Cardiac muscle cell (in vitro differentiated cells and primary cell): Measurements from ENCODE around the gene GDF10. TPM values are rescaled to one million over a fixed set of nuclear protein-coding genes. Genes with fewer than 3 reads are reported as not detected.

Experiments
- DNase-seq, 2 donors: peaks; one replicate each; pipeline versions ENCODE4 v3.0.0 to v3.0.0-alpha.2; 2010 to 2017; ENCODE audit warnings: low read depth in 1 of 2, low spot score in 1 of 2
- H3K27ac ChIP-seq: fragments of 200-600 bp; sonication (generic); 2 replicates; pipeline ENCODE4 v1.5.1; 2016
- H3K27me3 ChIP-seq: fragments of 200-600 bp; sonication (generic); 2 replicates; pipeline ENCODE4 v1.6.0; 2016; ENCODE audit warnings: control low read depth
- H3K36me3 ChIP-seq: fragments of 200-600 bp; sonication (generic); 2 replicates; pipeline ENCODE4 v1.5.1; 2016; ENCODE audit warnings: control low read depth
- H3K4me1 ChIP-seq: fragments of 200-600 bp; sonication (generic); 2 replicates; pipeline ENCODE4 v1.8.1; 2017; ENCODE audit warnings: low read depth, mild to moderate bottlenecking, mixed run types
- H3K4me3 ChIP-seq: fragments of 200-600 bp; sonication (generic); 2 replicates; pipeline ENCODE4 v1.5.1; 2016; ENCODE audit warnings: mild to moderate bottlenecking
- H3K9me3 ChIP-seq: fragments of 200-600 bp; sonication (generic); 2 replicates; pipeline ENCODE4 v1.5.1; 2017; ENCODE audit warnings: low read depth, mild to moderate bottlenecking, control low read depth
- polyA plus RNA-seq: library from polyadenylated mRNA; unstranded; fragments of >200 nt; fragmentation: Nextera tagmentation; extraction: Ambion mirVana; gene quantifications from 2 replicates; pipeline ENCODE4 v1.2.1, GENCODE V29; 2016
- total RNA-seq: library from RNA; depleted of rRNA; stranded (reverse); fragments of >200 nt; gene quantifications from 2 replicates; pipeline ENCODE4 v1.2.3, GENCODE V29; 2016
- TF ChIP-seq, protein P1 (sequence below): IDR thresholded peaks from 2 replicates; pipeline ENCODE4 v1.5.1; 2012; ENCODE audit warnings: low read depth, mild to moderate bottlenecking, low read length

Gene GDF10
- total and polyA plus RNA-seq, 2 experiments from 2014 or later = 3.8 to 4.0 TPM

DNA sequence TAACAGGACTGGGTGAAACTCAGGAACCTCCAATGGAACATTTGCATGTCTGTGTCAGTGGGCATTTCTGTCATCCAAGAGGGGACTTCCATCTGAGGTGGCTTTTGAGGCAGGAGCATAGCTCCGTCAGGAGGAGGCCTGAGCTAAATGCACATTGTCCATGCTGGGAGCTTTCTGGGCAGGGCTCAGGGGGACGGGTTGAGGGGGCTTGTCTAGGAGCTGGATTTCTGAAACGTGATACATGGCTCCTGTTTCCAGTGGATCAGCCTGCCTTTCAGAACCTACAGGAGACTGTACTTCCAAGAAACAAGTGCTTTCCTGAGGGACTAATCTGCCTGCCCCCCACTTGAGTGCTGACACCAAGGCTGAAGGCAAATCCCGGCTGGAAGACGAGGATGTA, 40.5 kb upstream of the GDF10 start:
- DNase-seq = no peak
- no peaks in the 10 kb centered on the region for H3K36me3 ChIP-seq
- H3K9me3 ChIP-seq = no peaks in the 10 kb centered on the region
- no peak overlapping the region for H3K4me3 ChIP-seq
- peaks cover 21% of the 10 kb centered on the region for H3K4me1 ChIP-seq
- H3K27me3 ChIP-seq = no peaks in the 10 kb centered on the region
- no peak overlapping the region for H3K27ac ChIP-seq
- TF ChIP-seq, protein P1, sequence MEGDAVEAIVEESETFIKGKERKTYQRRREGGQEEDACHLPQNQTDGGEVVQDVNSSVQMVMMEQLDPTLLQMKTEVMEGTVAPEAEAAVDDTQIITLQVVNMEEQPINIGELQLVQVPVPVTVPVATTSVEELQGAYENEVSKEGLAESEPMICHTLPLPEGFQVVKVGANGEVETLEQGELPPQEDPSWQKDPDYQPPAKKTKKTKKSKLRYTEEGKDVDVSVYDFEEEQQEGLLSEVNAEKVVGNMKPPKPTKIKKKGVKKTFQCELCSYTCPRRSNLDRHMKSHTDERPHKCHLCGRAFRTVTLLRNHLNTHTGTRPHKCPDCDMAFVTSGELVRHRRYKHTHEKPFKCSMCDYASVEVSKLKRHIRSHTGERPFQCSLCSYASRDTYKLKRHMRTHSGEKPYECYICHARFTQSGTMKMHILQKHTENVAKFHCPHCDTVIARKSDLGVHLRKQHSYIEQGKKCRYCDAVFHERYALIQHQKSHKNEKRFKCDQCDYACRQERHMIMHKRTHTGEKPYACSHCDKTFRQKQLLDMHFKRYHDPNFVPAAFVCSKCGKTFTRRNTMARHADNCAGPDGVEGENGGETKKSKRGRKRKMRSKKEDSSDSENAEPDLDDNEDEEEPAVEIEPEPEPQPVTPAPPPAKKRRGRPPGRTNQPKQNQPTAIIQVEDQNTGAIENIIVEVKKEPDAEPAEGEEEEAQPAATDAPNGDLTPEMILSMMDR = no peak

DNA sequence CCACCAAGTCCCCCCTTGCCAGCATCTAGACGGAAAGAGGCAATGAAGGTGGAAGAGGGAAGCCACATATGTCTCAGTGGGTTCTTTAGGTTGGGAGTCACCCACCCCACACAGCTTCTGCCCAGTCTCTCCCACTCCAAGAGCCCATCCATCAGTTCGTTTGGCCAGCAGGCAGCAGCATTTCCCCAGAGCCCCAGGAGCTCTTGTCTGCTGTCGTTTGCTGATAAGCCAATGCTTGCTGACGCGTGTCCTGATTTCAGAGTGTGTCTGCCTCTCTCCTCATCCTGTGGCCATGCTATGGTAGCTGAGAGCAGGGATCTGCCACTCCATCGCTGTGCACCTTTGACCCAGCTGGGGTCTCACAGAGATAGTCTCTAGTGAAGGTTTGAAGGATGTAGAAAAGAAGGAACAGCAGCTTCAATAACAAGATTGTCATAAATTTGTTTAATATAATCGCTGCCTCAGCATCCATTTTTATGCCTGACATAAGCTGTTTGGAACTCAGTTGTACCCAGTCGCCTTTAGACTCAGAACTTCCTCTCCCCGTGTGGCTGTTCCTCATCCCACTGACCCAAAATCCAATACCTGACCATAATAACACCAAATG, 39.4 kb upstream of the GDF10 start:
- no peak overlapping the region for H3K4me3 ChIP-seq

DNA sequence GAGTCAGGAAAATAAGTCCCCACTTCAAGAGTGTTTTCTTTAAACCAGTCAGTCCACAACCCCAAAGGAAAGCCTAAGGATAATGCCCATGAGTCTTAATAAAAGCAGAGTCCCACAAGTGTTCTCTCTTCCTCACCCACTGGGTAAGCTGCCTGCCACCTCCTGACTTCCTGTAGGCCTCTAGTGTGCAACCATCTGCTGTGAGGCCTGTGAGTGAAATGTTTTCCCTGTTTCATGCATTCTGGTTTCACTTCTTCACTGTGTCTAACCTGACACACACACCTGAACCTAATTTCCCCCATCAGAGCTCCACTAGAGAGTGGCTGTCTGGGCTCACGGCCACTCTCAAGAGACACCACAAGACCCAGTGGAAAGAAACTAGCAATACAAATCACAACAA, 38.9 kb upstream of the GDF10 start:
- Histone ChIP-seq H3K36me3 (no peaks in the 10 kb centered on the region), H3K27me3 (no peaks in the 10 kb centered on the region), H3K4me1 (peaks cover 21% of the 10 kb centered on the region), H3K9me3 (no peaks in the 10 kb centered on the region), H3K4me3 (no peak overlapping the region), H3K27ac (no peak overlapping the region)
- TF ChIP-seq, protein P1 = no peak
- DNase-seq = no peak

More for the DNA sequence above, 39.4 kb upstream of the GDF10 start:
- TF ChIP-seq, protein P1 = no peak
- Histone ChIP-seq H3K27ac (no peak overlapping the region), H3K4me1 (peaks cover 21% of the 10 kb centered on the region), H3K9me3 (no peaks in the 10 kb centered on the region), H3K36me3 (no peaks in the 10 kb centered on the region), H3K27me3 (no peaks in the 10 kb centered on the region)
- DNase-seq = peak; percentile 12 to 73

DNA sequence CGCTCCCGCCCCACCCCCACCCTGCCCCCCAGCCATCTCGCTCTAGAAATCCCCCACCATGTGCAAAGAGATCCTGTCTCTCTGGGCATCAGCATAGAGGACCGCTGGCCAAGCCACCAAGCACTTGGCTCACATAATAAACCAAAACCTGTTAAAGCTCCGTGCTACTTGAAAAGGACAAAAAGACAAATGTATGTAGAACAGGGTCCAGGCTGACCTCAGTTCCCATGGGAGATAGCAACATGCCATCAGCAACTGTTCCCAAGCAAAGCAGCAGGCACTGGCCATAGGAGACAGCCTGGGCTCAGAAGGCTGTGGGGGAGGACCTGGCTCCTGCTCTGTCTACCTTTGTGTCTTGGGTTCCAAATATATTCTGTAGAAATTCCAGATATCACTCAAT, 38.4 kb upstream of the GDF10 start:
- Histone ChIP-seq H3K27me3 (no peaks in the 10 kb centered on the region), H3K4me3 (no peak overlapping the region), H3K4me1 (peaks cover 21% of the 10 kb centered on the region), H3K27ac (no peak overlapping the region), H3K36me3 (no peaks in the 10 kb centered on the region), H3K9me3 (no peaks in the 10 kb centered on the region)
- DNase-seq = no peak
- TF ChIP-seq, protein P1 = no peak

DNA sequence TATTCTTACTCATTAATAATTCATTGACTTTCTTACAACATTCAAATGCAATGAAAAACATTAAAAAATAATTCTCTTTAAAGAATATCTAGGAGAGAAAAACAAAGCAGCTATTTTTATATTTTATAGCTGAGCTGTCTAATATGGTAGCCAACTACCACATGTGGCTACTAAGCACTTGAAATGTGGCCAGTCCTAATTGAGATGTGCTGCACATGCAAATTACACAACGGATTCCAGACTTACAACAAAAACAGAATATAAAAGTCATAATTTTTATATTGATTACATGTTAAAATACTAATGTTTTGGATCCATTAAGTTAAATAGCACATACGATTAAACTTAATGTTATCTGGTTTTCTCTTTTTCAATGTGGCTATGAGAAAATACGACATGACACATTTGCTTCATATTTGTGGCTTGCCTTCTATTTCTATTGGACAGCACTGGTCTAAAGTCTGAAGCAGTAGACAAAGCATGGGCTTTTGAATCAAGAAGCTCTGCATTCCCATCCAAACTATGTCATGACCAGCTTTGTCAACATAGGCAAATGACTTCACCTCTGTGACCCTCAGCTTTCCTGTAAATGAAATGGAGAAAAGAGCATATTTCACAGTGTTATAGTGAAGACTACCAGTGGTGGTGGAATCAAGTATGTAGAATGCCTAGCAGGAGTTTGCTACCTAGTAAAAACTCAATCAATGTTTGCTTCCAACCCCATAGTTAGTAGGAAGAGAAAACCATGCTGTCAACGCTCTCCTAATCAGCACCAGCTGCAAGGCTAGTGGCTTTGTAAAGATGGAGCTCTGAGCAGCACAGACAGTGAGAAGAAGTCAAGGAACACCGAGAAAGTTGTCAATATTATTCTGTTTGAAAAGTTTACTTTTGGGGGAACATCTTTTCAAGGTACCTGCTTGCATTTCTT, 37.1 kb upstream of the GDF10 start:
- Histone ChIP-seq H3K27ac (no peak overlapping the region), H3K4me1 (peaks cover 21% of the 10 kb centered on the region)
- peak; percentile 19 to 34 for DNase-seq

More for the DNA sequence above, 37.1 kb upstream of the GDF10 start:
- H3K9me3 ChIP-seq = no peaks in the 10 kb centered on the region
- H3K27me3 ChIP-seq = no peaks in the 10 kb centered on the region
- H3K4me3 ChIP-seq = no peak overlapping the region
- TF ChIP-seq, protein P1 = no peak
- no peaks in the 10 kb centered on the region for H3K36me3 ChIP-seq
